ENCODE data around the gene LAMA1. TPM values are rescaled to one million over a fixed set of nuclear protein-coding genes. Genes with fewer than 3 reads are reported as not detected.
"Not testable (repeated sequence)": the region's sequence is repeated elsewhere in the genome, so short reads cannot be mapped to it uniquely, and the experiment has no call there.

LAMA1 gene, protein sequence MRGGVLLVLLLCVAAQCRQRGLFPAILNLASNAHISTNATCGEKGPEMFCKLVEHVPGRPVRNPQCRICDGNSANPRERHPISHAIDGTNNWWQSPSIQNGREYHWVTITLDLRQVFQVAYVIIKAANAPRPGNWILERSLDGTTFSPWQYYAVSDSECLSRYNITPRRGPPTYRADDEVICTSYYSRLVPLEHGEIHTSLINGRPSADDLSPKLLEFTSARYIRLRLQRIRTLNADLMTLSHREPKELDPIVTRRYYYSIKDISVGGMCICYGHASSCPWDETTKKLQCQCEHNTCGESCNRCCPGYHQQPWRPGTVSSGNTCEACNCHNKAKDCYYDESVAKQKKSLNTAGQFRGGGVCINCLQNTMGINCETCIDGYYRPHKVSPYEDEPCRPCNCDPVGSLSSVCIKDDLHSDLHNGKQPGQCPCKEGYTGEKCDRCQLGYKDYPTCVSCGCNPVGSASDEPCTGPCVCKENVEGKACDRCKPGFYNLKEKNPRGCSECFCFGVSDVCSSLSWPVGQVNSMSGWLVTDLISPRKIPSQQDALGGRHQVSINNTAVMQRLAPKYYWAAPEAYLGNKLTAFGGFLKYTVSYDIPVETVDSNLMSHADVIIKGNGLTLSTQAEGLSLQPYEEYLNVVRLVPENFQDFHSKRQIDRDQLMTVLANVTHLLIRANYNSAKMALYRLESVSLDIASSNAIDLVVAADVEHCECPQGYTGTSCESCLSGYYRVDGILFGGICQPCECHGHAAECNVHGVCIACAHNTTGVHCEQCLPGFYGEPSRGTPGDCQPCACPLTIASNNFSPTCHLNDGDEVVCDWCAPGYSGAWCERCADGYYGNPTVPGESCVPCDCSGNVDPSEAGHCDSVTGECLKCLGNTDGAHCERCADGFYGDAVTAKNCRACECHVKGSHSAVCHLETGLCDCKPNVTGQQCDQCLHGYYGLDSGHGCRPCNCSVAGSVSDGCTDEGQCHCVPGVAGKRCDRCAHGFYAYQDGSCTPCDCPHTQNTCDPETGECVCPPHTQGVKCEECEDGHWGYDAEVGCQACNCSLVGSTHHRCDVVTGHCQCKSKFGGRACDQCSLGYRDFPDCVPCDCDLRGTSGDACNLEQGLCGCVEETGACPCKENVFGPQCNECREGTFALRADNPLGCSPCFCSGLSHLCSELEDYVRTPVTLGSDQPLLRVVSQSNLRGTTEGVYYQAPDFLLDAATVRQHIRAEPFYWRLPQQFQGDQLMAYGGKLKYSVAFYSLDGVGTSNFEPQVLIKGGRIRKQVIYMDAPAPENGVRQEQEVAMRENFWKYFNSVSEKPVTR (N-terminal part only)
- total RNA-seq (2014; rRNA removed; shearing (Covaris generic)), result 2.6 and 4.4 TPM in 2 replicates

DNA sequence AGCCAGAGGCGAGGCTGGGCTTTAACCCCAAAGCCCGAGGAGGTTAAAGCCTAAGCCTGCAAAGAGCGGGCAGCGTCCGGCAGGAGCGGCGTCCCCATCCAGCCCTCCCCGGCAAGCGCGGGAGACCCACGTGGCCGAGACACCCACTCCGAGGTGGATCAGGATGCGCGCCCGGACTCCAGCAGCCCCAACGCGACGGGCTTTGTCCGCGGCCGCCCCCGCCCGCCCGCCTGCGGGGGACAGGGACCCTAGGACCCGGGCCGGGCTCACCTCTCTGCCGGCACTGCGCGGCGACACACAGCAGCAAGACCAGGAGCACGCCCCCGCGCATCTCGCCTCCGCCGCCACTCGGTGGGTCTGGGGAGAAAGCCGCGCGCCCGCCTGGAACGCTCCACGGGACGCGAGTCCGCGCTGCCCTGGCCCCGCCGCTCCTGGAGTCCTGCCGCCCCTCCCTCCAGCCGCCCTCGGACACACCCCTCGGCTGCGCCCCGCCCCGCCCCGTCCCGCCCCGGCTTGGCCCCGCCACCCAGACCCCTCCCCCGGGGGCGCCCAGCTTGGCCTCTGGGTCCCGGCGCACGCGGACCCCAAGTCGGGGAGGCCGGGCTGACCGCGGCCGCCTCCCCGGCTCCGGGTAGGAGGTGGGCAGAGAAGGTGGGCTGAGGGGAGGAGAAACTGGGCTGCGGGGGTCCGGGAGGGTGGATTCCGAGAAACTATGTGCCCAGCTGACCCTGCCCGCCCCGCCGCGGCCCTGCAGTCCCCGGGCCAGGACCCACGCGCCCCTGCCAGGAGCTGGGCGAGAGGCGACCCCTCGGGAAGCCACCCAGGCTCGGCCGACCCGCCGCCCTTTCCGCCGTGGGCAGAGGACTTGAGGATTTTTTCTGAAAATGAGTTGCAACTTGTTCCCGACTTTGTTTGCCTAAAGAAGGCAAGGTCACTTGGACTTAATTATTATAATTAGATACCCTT is at the start of gene LAMA1:
TSS of gene LAMA1 (minus strand) at position 408 of the 966 bp plus-strand sequence. CDS start at position 331, 77 bp downstream.
- DNase-seq (ENCODE audit: low read depth), result peak; percentile 45

DNA sequence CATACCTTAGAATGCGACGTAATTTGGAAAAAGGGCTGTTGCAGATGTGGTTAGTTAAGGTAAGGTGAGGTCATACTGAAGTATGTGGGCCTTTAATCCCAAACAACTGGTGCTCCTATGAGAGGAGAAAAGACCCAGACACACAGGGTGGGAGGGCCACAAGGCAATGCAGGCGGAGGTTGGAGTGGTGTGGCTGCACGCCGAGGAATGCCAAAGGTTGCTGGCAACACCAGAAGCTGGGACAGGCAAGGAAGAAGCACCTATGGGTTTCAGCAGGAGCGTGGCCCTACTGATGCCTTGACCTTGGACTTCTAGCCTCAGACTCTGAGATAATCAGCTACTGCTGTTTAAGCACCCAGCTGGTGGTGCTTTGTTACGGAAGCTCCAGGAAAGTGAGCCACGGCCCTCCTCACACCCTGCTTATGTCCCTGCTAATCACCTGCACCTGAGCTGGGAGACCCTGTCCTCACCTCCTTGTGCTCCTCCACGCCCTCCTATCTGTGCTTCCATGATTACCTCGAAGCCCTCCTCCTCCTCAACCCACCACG is 48.3 kb upstream of the LAMA1 start:
- DNase-seq (ENCODE audit: low read depth), result no peak

DNA sequence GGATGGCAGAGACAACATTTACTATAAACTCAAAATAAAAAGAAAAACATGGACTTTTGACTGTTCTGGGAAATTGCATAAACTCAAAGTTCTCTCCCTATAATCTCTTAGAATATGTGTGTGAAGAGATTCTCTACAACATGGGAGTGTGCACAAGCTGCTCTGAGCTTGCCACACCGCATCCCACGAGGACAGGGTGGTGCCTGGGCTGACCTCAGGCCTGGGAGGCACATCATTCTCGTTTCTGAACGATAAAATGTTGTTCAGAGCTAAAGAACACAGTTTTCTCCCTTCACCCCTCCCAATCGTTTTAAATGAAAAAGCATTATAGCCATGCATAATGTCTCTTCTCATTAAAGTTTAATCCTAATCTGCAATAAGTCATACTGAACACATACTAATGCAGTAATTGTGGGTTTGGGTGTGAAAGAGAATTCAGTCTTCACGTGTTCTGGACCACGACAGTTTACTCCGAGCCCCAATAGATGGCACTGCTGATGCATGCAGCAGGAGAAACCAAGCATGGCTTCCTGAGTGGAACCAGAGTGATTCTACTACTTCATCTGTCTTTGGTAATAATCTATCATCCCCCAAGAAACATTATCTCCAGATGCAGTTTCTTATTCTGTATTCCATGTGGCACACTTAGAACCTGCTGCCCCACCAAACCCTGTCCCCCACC is 46.9 kb upstream of the LAMA1 start:
- DNase-seq (ENCODE audit: low read depth), result no peak

DNA sequence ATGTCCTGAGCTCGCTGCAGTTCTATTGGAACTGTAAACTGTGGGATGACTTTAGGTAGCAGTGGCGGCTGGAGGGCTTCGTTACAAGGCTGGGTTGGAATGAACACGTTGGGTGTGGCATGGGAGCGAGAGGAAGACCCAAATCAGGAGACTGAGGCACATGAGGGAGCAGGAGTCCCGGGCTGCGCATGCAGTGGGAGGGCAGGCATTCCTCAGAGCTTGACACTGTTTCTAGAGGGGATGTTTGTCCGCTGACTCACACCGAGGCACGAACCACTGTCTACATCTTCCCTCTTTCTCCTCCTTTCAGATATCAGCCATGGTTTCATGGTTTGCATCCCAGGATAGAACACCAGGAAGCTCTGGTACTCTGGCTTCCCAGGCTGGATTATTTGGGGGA is 40.6 kb upstream of the LAMA1 start:
- DNase-seq (ENCODE audit: low read depth), result peak; percentile 73

DNA sequence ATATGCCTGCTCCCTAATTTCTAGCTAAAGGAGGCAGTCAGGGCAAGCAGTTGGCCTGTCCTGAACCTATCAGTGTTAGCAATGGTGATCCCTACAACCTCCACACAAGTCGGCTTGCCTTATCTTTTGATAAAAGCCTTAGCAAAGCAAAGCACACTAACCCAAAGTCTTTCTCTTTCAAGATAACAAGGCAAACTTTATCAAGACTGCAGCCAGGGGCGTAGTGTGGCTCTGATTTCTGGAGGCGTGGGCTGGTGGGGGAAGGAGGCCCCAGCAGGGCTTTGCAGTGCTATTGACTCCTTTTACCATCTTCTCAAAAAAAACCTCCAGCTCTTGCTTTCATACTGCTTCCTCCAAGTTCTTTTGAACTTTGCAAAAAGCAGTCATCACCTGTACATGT is 40.2 kb upstream of the LAMA1 start:
- DNase-seq (ENCODE audit: low read depth), result no peak

DNA sequence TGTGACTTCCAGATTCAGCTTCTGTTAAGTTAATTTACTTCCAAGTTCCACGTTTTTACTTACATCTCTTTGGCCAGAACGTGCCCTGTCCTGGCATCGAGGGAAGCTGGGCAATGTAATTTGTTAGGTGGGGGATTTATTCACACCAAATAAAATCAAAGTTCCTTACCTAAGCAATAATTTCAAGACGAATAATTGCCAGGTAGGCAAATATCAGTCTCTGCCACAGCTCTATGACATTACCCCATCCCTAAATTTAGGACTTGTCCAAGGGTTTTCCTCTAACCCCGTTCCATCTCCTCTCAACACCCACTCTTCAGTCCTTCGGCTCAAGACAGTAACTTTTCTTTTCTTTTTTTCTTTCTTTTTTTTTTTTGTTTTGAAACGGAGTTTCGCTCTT is 38.3 kb upstream of the LAMA1 start:
- no peak for DNase-seq (ENCODE audit: low read depth)

DNA sequence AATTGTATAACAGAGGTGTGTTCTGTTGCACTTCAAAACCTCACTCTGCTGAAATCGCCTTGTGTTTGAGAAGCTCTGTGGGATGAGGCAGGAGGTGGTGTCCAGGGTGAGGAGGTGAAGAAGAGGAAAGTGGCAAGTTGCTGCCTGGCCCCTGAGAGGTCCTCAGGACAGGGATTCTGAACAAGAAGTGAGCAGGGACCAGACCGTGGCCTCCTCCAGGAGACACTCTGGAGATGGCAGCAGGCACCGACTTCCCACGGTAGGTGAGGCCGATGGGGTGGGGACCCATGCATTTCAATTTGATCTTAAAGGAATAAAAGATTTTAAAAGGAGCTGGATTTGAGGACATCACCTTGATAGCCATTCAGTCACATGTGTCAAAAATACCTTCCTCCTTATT is 37.5 kb upstream of the LAMA1 start:
- DNase-seq (ENCODE audit: low read depth), result no peak

DNA sequence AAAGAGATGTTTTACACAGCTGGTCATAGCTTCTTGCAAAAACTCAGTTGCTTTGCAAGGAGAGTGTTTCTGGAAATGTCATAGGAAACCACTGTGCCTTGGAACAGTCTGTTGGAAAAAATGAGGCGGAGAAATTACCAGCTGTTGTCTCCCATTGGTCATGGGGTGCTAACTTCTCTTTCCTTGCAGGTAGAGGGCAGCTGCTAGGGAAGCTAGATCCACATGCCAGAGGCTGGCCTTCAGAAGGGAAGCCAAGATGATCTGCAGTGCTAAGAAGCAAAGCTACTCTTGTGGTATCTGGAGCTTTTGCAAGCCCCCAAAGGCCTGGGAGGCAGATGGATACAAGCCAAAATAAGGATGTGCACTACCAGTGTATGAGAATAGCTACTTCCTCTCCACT is 34.8 kb upstream of the LAMA1 start:
- DNase-seq (ENCODE audit: low read depth), result no peak

DNA sequence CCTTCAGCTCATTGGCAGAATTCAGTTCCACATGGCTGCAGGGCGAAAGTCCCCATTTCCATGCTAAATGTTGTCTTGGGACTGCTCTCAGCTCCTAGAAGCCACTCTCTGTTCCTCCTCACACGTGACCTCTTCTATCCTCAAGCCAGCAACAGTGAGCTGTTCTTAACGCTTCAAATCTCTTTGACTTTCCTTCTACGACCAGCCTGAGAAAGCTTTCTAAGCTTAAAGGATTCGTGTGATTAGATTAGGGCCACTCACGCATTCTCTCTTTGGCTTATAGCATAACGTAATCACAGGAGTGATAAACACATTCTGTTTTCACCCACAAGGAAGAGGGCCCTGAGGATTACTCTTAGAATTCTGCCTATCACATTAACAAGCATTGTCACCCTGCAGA is 29.8 kb upstream of the LAMA1 start:
- DNase-seq (ENCODE audit: low read depth), result no peak

DNA sequence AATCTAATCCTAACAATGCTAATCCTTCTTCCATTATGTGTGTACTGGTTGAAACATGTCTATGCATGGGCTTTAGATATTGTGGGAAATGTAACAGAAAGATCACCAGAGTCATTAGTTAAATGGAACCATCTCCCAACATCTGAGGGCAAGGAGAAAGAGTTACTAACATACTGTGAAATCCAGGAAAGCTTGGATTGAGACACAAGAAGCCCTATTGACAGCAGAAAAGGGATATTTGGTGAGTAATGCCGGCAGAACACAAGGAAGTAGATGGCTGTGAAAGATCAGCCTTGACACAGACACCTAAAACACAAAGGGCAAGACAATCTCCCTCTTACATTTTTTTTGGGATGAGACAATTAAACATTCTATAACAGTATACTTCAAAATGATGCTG is 28.5 kb upstream of the LAMA1 start:
- no peak for DNase-seq (ENCODE audit: low read depth)

DNA sequence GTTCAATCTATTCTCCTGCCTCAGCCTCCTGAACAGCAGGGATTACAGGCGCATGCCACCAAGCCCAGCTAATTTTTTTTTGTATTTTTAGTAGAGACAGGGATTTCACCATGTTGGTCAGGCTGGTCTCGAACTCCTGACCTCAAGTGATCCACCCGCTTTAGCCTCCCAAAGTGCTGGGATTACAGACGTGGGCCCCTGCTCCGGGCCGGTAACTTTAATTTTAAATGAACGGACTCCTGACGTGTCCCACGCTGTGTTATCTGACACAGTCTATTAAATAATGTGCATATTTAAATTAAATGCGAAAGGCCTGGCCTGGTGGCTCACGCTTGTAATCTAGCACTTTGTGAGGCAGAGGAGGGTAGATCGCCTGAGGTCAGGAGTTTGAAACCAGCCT is 27.3 kb upstream of the LAMA1 start:
- DNase-seq (ENCODE audit: low read depth), result not testable (repeated sequence)

DNA sequence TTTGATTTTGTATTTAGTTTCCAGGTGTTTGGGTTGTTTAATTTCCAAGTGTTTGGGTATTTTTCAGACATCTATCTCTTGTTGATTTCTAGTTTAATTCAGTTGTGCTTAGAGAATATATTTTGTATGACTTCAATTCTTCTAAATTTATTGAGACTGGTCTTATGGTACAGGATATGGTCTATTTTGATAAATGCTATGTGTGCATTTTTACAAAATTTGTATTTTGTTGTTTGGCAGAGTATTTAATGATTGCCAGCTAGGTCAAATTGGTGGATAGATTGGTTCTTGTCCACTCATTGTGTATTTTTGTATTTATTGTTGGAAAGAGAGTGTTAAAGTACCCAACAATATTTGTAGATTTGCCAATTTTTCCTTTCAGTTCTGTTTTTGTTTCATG is 23.7 kb upstream of the LAMA1 start:
- DNase-seq (ENCODE audit: low read depth), result no peak

DNA sequence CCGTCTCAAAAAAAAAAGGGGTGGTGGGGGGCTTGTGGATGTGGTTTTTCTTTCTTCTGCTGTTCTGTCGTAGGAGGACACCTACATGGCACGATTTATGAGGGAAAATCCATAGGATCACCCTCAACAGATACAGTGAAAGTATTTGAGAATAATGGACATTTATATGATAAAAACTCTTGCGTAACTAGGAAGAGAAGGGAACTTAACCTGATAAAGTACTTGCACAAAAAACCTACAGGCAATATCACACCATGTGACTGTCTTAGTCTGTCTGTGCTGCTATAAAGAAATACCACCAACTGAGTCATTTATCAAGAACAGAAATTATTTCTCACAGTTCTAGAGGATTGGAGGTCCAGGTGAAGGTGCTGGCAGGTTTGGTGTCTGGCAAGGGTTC is 21.8 kb upstream of the LAMA1 start:
- DNase-seq (ENCODE audit: low read depth), result no peak

DNA sequence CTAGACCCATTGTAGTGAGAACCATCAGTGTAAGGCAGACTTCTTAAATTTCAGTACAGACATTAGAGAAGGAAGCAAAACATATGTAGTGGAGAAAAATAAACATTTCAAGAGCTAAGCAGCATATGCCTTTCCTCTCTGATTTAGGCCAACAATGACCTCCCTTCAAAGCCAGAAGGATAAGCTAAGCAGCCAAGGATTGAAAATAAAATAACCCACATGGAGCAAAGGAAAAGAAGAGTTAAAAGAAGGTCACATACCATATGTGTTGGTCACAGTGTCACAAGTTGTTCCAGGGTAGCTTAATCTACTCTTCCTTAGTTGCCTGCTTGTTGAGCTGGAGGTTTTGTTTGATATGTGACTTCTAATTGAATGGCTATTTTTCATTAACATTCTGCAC is 15.6 kb upstream of the LAMA1 start:
- no peak for DNase-seq (ENCODE audit: low read depth)

DNA sequence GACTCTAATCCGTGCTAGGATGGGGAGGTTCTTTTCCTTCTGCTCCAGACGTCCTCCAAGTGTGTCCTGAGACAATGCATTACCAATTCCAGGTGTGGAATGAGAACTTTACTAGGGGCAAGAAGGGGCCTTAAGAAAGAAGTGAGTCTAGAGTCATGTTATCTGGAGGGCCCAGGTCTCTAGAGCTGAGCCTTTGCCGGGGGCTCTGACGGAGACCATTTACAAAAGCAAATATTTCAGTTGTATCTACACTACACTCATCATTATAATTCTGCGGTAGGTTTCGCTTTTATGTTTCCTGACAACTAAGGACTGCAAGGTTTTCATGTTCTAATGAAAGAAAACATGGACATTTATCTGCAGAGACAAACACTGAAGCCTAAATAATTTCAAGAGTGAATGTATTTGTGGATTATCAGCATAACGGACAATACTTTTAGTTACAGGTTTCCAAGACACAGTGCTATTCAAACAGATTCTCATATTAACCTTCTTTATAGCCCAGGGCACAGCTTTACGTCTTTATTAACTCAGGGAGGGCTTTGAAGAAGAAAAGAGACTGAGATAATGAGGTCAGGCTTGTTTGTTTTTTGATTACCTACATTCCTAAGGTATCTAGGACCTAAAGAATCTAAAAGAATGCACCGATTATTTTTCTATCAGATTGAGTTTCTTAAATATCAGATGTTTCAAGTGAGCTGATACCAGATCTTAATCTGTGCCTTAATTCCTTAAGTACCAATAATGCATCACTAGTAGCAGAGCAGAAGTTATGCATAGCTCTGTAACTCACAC is 15.0 kb upstream of the LAMA1 start:
- no peak for DNase-seq (ENCODE audit: low read depth)

DNA sequence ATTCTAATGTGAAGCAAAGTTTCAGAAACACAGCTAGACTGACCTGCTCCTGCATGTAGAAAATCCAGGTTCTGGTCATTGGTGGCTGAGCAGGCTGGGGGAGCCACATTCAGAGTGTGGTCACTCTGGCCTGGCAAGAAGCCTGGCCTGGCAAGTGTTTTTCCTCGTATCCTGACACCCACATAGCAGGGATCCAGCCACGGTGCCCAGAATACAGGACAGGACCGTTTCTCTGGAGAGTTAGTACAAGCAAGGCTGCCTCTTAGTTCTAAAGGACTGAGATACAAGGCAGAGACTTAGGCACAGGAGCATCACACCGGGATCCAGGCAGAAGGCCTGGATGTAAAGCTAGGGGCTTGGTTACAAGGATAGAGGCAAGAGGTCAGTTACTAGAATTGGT is 4.8 kb upstream of the LAMA1 start:
- DNase-seq (ENCODE audit: low read depth), result no peak

DNA sequence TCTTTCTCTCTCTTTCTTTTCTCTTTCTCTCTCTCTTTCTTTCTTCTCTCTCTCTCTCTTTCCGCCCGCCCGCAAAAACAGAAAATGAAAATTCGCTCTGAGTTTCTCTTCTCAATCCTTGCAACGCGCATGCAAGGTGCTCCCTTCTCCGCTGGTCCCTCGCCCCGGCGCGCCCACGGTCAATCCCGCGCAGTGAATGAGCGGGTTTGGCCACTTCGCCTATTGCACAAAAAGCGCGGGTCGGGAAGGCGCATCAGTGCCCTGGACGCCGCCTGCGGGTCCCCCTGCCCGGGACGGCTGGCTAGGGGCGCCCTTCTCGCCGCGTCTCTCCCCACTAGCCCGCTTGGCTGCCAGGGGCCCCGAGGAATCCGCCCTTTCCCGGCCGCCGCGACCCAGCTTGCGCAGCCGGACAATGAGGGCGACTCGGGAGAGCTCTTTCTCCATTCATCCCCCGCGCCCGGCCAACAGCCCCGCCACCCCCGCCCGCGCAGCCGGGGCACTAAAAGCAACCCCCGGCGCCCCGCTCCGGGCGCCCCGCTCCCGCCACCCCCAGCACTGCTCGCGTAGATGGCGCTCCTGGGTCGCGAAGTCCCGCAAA is 706 bp downstream of the LAMA1 start:
- DNase-seq (ENCODE audit: low read depth), result peak; percentile 14

DNA sequence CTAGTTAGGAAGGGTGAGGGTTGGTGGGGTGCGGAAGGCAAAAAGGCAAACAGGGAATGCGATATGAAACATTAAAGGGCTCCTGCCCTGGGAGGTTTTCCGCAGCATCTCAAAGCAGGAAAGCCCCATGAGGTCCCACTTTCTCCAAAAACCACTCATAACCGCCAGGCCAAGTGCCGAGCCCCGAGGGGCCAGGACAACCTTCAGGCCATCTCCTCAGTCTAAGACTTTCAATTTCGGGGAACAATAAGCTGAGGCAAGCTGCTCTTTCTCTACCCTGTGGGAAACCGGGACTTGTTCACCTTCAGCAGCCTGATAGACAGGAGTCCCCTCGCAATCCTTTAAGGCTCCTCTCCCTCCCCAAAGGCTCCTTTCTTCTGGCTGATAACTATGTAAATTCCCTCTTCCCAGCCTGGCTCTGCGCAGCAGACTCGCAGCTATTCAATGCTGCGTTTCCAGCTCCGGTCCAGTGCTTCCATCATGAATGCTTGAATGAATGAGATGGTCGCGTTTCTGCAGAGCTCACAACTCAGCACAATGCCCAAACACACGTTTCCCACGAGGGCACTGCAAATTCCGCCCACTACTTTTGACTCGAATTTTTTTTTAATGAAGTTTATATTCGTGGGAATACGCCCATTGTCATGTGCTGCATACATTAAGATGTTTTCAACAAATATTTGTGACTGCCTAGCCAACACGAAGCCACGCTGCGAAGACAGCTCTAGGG is 1.4 kb downstream of the LAMA1 start:
- peak; percentile 27 for DNase-seq (ENCODE audit: low read depth)

Data from Daoy (cell line).